MCF 10A (cell line): ENCODE data around the gene S1PR2. TPM values are rescaled to one million over a fixed set of nuclear protein-coding genes. Genes with fewer than 3 reads are reported as not detected.
"Not testable (repeated sequence)": the region's sequence is repeated elsewhere in the genome, so short reads cannot be mapped to it uniquely, and the experiment has no call there.

ENCODE experiments used
- BruUV-seq: library from RNA; stranded (reverse); fragments of 400-500 nt; replicated peaks from 2 replicates; lab custom pipeline; 2021; lab: Mats Ljungman, UMichigan
- CTCF ChIA-PET: fragments of 300-600 bp; sonication (Branson Sonifier 250); formaldehyde crosslinking; extraction: SDS; loops from one replicate; lab custom pipeline; 2021; ENCODE audit warnings: antibody characterized with exemption, inconsistent platforms; lab: Yijun Ruan, JAX
- POLR2A ChIA-PET: fragments of 300-600, 350-650 bp; sonication (Branson Sonifier 250); formaldehyde crosslinking; extraction: SDS; loops from one replicate; lab custom pipeline; 2020; ENCODE audit warnings: antibody characterized with exemption, inconsistent platforms; lab: Yijun Ruan, JAX
- DNase-seq: peaks from one replicate; pipeline ENCODE4 v3.0.0-alpha.2; 2018; ENCODE audit not compliant: unreplicated experiment
- H3K27ac Mint-ChIP-seq: one replicate; pipeline ENCODE4 v1.8.0; 2022; ENCODE audit warnings: mild to moderate bottlenecking, low read depth, mixed read lengths; ENCODE audit not compliant: unreplicated experiment
- H3K27me3 Mint-ChIP-seq: one replicate; pipeline ENCODE4 v1.8.0; 2022; ENCODE audit warnings: mixed read lengths; ENCODE audit not compliant: insufficient read depth, unreplicated experiment
- H3K36me3 Mint-ChIP-seq: one replicate; pipeline ENCODE4 v1.8.0; 2022; ENCODE audit warnings: mild to moderate bottlenecking, moderate library complexity, mixed read lengths; ENCODE audit not compliant: insufficient read depth, unreplicated experiment
- H3K4me1 Mint-ChIP-seq: one replicate; pipeline ENCODE4 v1.8.0; 2022; ENCODE audit warnings: mixed read lengths; ENCODE audit not compliant: insufficient read depth, unreplicated experiment
- H3K4me3 Mint-ChIP-seq: one replicate; pipeline ENCODE4 v1.8.0; 2022; ENCODE audit warnings: mild to moderate bottlenecking, moderate library complexity, mixed read lengths; ENCODE audit not compliant: unreplicated experiment
- H3K9me3 Mint-ChIP-seq: one replicate; pipeline ENCODE4 v1.8.0; 2022; ENCODE audit warnings: mixed read lengths; ENCODE audit not compliant: unreplicated experiment
- CTCF ChIP-seq: fragments of 200-600 bp; IDR thresholded peaks from one replicate; pipeline ENCODE4 v1.8.0; 2022; ENCODE audit warnings: antibody characterized with exemption, mild to moderate bottlenecking; ENCODE audit not compliant: unreplicated experiment
- intact Hi-C: fragments of 100-400 bp; cut with micrococcal nuclease; formaldehyde crosslinking; loops from 2 replicates; pipeline ENCODE4 v1.14.1; 2022
- total RNA-seq: library from RNA; stranded (reverse); gene quantifications from 2 replicates; pipeline ENCODE4 v1.2.3, GENCODE V29; 2022

The S1PR2 gene
- total RNA-seq, 1 experiment from 2014 or later = 0.89 TPM

- CTCF ChIA-PET = no interaction called here
- no peak for DNase-seq
- Mint-ChIP-seq H3K9me3 (no peaks in the 10 kb centered on the region), H3K4me1 (no peaks in the 10 kb centered on the region), H3K36me3 (peaks cover 6% of the 10 kb centered on the region), H3K27ac (no peak overlapping the region), H3K27me3 (no peaks in the 10 kb centered on the region), H3K4me3 (no peak overlapping the region)
- POLR2A ChIA-PET = no interaction called here
- intact Hi-C loops = no loop called here
- TF ChIP-seq CTCF = no peak
- no TSS peak for BruUV-seq
These were observed 12.5 kb upstream of the S1PR2 start for GRCh38 chr19:10243606-10244005.

DNA sequence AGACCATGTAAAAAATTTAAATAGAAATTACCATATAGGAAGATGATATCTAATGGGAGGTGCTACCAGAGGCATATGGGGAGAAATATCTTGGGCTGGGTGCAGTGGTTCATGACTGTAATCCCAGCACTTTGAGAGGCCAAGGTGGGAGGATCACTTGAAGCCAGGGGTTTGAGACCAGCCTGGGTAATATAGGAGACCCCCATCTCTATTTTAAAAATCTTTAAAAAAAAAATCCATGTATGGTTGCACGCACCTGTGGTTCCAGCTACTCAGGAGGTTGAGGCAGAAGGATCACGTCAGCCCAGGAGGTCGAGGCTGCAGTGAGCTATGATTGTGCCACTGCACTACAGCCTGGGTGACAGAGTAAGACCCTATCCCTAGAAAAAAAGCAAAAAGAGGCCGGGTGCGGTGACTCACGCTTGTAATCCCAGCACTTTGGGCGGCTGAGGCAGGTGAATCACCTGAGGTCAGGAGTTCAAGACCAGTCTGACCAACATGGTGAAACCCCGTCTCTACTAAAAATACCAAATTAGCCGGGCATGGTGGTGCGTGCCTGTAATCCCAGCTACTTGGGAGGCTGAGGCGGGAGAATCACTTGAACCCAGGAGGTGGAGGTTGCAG is 10.8 kb upstream of the S1PR2 start:
- H3K4me1 Mint-ChIP-seq, H3K27ac Mint-ChIP-seq, H3K27me3 Mint-ChIP-seq, H3K4me3 Mint-ChIP-seq, intact Hi-C loops, H3K36me3 Mint-ChIP-seq, DNase-seq, H3K9me3 Mint-ChIP-seq, BruUV-seq: not testable (repeated sequence)
- CTCF ChIA-PET = interaction anchor here (0.6 to 1.4 kb wide), 3 partner anchors 17 to 230 kb away, joined by 3 to 4 read pairs (median 4); no protein-coding TSS in a partner anchor
- POLR2A ChIA-PET = interaction anchor here (0.5 kb wide), 1 partner anchor 387 kb away, joined by 3 read pairs; no protein-coding TSS in a partner anchor

DNA sequence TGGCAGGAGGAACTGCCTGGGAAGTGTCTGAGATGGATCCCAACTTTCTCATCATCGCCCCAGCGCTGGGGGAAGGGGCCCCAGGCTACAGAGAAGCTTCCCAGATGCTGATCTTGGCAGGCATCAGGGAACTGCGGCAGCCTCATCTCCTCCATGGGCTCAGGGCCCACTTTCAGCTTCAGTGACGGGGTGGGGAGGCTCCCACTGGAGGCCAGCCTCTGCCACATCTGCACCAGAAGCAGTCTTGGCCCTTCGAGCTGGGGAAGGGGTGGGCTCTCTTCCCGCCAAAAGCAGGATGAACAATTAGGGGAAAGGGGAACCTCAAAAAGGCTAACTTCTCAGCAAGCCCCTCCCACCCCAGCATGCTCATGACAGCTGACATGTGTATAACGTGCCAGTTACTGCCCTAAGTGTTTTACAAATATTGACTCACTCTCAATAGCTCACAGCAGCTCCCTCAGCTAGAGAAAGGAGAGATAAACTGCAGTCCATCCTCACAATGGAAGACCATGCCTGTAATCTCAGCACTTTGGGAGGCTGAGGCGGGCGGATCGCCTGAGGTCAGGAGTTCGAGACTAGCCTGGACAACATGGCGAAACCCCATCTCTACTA is 7.1 kb upstream of the S1PR2 start:
- Mint-ChIP-seq H3K27ac (no peak overlapping the region), H3K9me3 (no peaks in the 10 kb centered on the region), H3K4me1 (no peaks in the 10 kb centered on the region), H3K4me3 (no peak overlapping the region), H3K36me3 (peaks cover 6% of the 10 kb centered on the region), H3K27me3 (no peaks in the 10 kb centered on the region)
- ChIA-PET CTCF (interaction anchor here (0.6 to 0.9 kb wide), 2 partner anchors 94 to 118 kb away, joined by 3 to 4 read pairs; no protein-coding TSS in a partner anchor), POLR2A (no interaction called here)
- DNase-seq = no peak
- TF ChIP-seq CTCF = no peak
- intact Hi-C loops = no loop called here
- no TSS peak for BruUV-seq

DNA sequence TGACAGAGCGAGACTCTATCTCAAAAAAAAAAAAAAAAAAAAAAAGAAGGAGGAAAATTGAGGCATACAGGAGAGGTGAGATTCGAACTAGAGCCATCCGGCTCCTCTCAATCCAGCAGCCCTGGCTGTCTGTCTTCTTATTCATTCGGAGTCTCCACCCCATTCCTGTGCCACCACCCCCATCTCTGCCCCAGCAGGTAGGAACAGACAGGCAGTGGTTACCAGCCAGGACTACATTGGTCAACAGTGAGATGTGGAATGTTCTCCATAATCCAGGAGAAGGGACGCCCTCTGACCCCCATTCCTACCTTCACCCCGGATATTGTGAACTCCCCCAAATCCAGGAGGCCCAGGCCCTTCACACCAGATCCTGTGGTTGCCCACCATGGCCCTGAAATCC is 6.6 kb upstream of the S1PR2 start:
- H3K27me3 Mint-ChIP-seq = no peaks in the 10 kb centered on the region
- intact Hi-C loops = no loop called here
- POLR2A ChIA-PET = no interaction called here
- no TSS peak for BruUV-seq
- no peak overlapping the region for H3K4me3 Mint-ChIP-seq
- no peak for DNase-seq
- TF ChIP-seq CTCF = no peak
- CTCF ChIA-PET = interaction anchor here (0.9 kb wide), 1 partner anchor 117 kb away, joined by 4 read pairs; no protein-coding TSS in a partner anchor
- H3K27ac Mint-ChIP-seq = no peak overlapping the region
- no peaks in the 10 kb centered on the region for H3K9me3 Mint-ChIP-seq
- no peaks in the 10 kb centered on the region for H3K4me1 Mint-ChIP-seq
- H3K36me3 Mint-ChIP-seq = peaks cover 6% of the 10 kb centered on the region

GRCh38 chr19:10235409-10235808 is 4.3 kb upstream of the S1PR2 start:
- CTCF ChIA-PET, POLR2A ChIA-PET, H3K27me3 Mint-ChIP-seq, intact Hi-C loops, DNase-seq, H3K4me1 Mint-ChIP-seq, H3K4me3 Mint-ChIP-seq, H3K27ac Mint-ChIP-seq, BruUV-seq, H3K9me3 Mint-ChIP-seq: not testable (repeated sequence)
- H3K36me3 Mint-ChIP-seq = peaks cover 11% of the 10 kb centered on the region
